Measurements from ENCODE around the gene CCDC141.

The CCDC141 gene

GRCh38 chr2:178863856-178864620, 185.9 kb downstream of the CCDC141 start:
- no peak for DNase-seq

GRCh38 chr2:178863130-178863855, 186.6 kb downstream of the CCDC141 start:
- DNase-seq = no peak

GRCh38 chr2:178860551-178860950, 189.4 kb downstream of the CCDC141 start:
- no peak for DNase-seq

- no peak for DNase-seq
Observed at GRCh38 chr2:178859730-178860129, 190.2 kb downstream of the CCDC141 start.

- DNase-seq = no peak
Observed at GRCh38 chr2:178858896-178859625, 190.9 kb downstream of the CCDC141 start.

GRCh38 chr2:178855151-178855550, 194.8 kb downstream of the CCDC141 start:
- no peak for DNase-seq

GRCh38 chr2:178848335-178848734, 201.6 kb downstream of the CCDC141 start:
- DNase-seq = no peak

- no peak for DNase-seq
Observed at GRCh38 chr2:178846458-178846802, 203.5 kb downstream of the CCDC141 start.

GRCh38 chr2:178845566-178846457, 204.1 kb downstream of the CCDC141 start:
- DNase-seq = no peak

GRCh38 chr2:178844701-178845100, 205.2 kb downstream of the CCDC141 start:
- no peak for DNase-seq

- no peak for DNase-seq
Observed at GRCh38 chr2:178844269-178844668, 205.7 kb downstream of the CCDC141 start.

GRCh38 chr2:178843697-178844096, 206.2 kb downstream of the CCDC141 start:
- no peak for DNase-seq

GRCh38 chr2:178836807-178837206, 213.1 kb downstream of the CCDC141 start:
- no peak for DNase-seq

GRCh38 chr2:178834086-178834485, 215.9 kb downstream of the CCDC141 start:
- DNase-seq = no peak

GRCh38 chr2:178833382-178833781, 216.6 kb downstream of the CCDC141 start:
- DNase-seq = no peak

- no peak for DNase-seq
Observed at GRCh38 chr2:178830451-178830850, 219.5 kb downstream of the CCDC141 start.

GRCh38 chr2:178829981-178830380, 220.0 kb downstream of the CCDC141 start:
- no peak for DNase-seq

GRCh38 chr2:178829299-178829960, 220.5 kb downstream of the CCDC141 start:
- peak in 1 of 2 experiments; percentile 16 for DNase-seq

GRCh38 chr2:178828486-178828881, 221.5 kb downstream of the CCDC141 start:
- no peak for DNase-seq

GRCh38 chr2:178827739-178828485, 222.0 kb downstream of the CCDC141 start:
- DNase-seq = no peak

- no peak for DNase-seq
Observed at GRCh38 chr2:178827111-178827510, 222.8 kb downstream of the CCDC141 start.

Data from Kasumi-1 (cell line).